IMR-90 (cell line): Measurements from ENCODE around the gene ZNF841. TPM values are rescaled to one million over a fixed set of nuclear protein-coding genes. Genes with fewer than 3 reads are reported as not detected.

Experiments used
- ATAC-seq: fragments of 200-7000 bp; cut with Tn5 transposase; 2 replicates; pipeline ENCODE4 v1.9.1; 2020; ENCODE audit warnings: low read depth, mild to moderate bottlenecking, moderate library complexity
- BruUV-seq: library from RNA; stranded (reverse); fragments of 400-500 nt; replicated peaks from 2 replicates; lab custom pipeline; 2021; lab: Mats Ljungman, UMichigan
- CTCF ChIA-PET: fragments of 300-600 bp; formaldehyde crosslinking; extraction: SDS; loops from one replicate; lab custom pipeline; 2021; ENCODE audit warnings: antibody characterized with exemption; lab: Yijun Ruan, JAX
- POLR2A ChIA-PET: fragments of 300-600 bp; sonication (Branson Sonifier 250); formaldehyde crosslinking; loops from one replicate; lab custom pipeline; 2022; ENCODE audit warnings: antibody characterized with exemption; ENCODE audit not compliant: unreplicated experiment; lab: Charles Lee
- DNase-seq: peaks from one replicate; pipeline ENCODE4 v3.0.0; 2013
- H2AFZ ChIP-seq: replicated peaks from 2 replicates; pipeline ENCODE3; 2013; ENCODE audit warnings: low read length, mild to moderate bottlenecking; ENCODE audit not compliant: poor library complexity
- H2AK5ac ChIP-seq: 2 replicates; pipeline ENCODE4 v1.6.1; 2013; ENCODE audit warnings: low read depth, low read length, inconsistent platforms
- H2AK9ac ChIP-seq: replicated peaks from 2 replicates; pipeline ENCODE3; 2013; ENCODE audit warnings: mild to moderate bottlenecking, low read depth, low read length, moderate library complexity; ENCODE audit not compliant: poor library complexity
- H2BK120ac ChIP-seq: 2 replicates; pipeline ENCODE4 v1.6.1; 2013; ENCODE audit warnings: low read depth, low read length, inconsistent platforms
- H2BK15ac ChIP-seq: 3 replicates; pipeline ENCODE4 v1.6.1; 2013; ENCODE audit warnings: low read depth, low read length, inconsistent platforms
- H2BK20ac ChIP-seq: 2 replicates; pipeline ENCODE4 v1.6.1; 2013; ENCODE audit warnings: low read depth, mild to moderate bottlenecking, inconsistent platforms, low read length, moderate library complexity
- H2BK5ac ChIP-seq: 2 replicates; pipeline ENCODE4 v1.6.1; 2013; ENCODE audit warnings: mild to moderate bottlenecking, low read depth, low read length, inconsistent platforms; ENCODE audit not compliant: poor library complexity, severe bottlenecking
- H3K14ac ChIP-seq: replicated peaks from 2 replicates; pipeline ENCODE4 v1.6.1; 2013; ENCODE audit warnings: low read depth, low read length, inconsistent platforms
- H3K18ac ChIP-seq: 2 replicates; pipeline ENCODE4 v1.6.1; 2013; ENCODE audit warnings: low read depth, low read length, control low read depth
- H3K23ac ChIP-seq: 2 replicates; pipeline ENCODE4 v1.6.1; 2013; ENCODE audit warnings: low read depth, low read length, inconsistent platforms
- H3K27ac ChIP-seq: 2 replicates; pipeline ENCODE4 v1.5.1; 2013; ENCODE audit warnings: mild to moderate bottlenecking, control low read depth, low read length; ENCODE audit not compliant: insufficient read depth
- H3K27me3 ChIP-seq: 2 replicates; pipeline ENCODE4 v1.6.1; 2013; ENCODE audit warnings: low read length; ENCODE audit not compliant: control insufficient read depth, insufficient read depth
- H3K36me3 ChIP-seq: 2 replicates; pipeline ENCODE4 v1.6.1; 2013; ENCODE audit warnings: low read length, mixed read lengths; ENCODE audit not compliant: control insufficient read depth, insufficient read depth
- H3K4ac ChIP-seq: 2 replicates; pipeline ENCODE4 v1.6.1; 2013; ENCODE audit warnings: low read depth, low read length, inconsistent platforms
- H3K4me1 ChIP-seq: 2 replicates; pipeline ENCODE4 v1.6.1; 2013; ENCODE audit warnings: low read length, mixed read lengths; ENCODE audit not compliant: control insufficient read depth, insufficient read depth
- H3K4me2 ChIP-seq: 2 replicates; pipeline ENCODE4 v1.6.1; 2013; ENCODE audit warnings: low read depth, mild to moderate bottlenecking, control low read depth, low read length, moderate library complexity
- H3K4me3 ChIP-seq: 2 replicates; pipeline ENCODE4 v1.5.1; 2013; ENCODE audit warnings: low read depth, mild to moderate bottlenecking, control low read depth, low read length, moderate library complexity; ENCODE audit not compliant: insufficient read depth
- H3K56ac ChIP-seq: 2 replicates; pipeline ENCODE4 v1.6.1; 2013; ENCODE audit warnings: low read length, inconsistent platforms; ENCODE audit not compliant: insufficient read depth; ENCODE audit errors: extremely low read depth
- H3K79me1 ChIP-seq, 2 experiments: 2 replicates each; pipeline ENCODE4 v1.6.1; 2013; ENCODE audit warnings: low read length in 2 of 2, inconsistent platforms in 1 of 2, low read depth in 1 of 2
- H3K9ac ChIP-seq: 2 replicates; pipeline ENCODE4 v1.6.1; 2013; ENCODE audit warnings: low read depth, low read length, control low read depth
- H3K9me1 ChIP-seq: 2 replicates; pipeline ENCODE4 v1.6.1; 2013; ENCODE audit warnings: low read length, inconsistent platforms; ENCODE audit not compliant: insufficient read depth
- H3K9me3 ChIP-seq: 2 replicates; pipeline ENCODE4 v1.6.1; 2013; ENCODE audit warnings: low read length; ENCODE audit not compliant: control insufficient read depth, insufficient read depth
- H4K20me1 ChIP-seq: 2 replicates; pipeline ENCODE4 v1.6.1; 2013; ENCODE audit warnings: low read length, inconsistent platforms; ENCODE audit not compliant: insufficient read depth
- H4K5ac ChIP-seq: 2 replicates; pipeline ENCODE4 v1.6.1; 2013; ENCODE audit warnings: mild to moderate bottlenecking, low read depth, low read length, control low read depth
- H4K8ac ChIP-seq, 2 experiments: 2 replicates each; pipeline ENCODE4 v1.6.1; 2013; ENCODE audit warnings: low read depth in 2 of 2, low read length in 2 of 2, control low read depth in 1 of 2, inconsistent platforms in 1 of 2
- H4K91ac ChIP-seq: 2 replicates; pipeline ENCODE4 v1.6.1; 2013; ENCODE audit warnings: low read depth, low read length, inconsistent platforms; ENCODE audit not compliant: insufficient read depth
- CEBPB ChIP-seq: IDR thresholded peaks from 2 replicates; pipeline ENCODE4 v1.6.1; 2012; ENCODE audit warnings: low read depth, low read length, improper control_type of control experiment
- CHD1 ChIP-seq: IDR thresholded peaks from 2 replicates; pipeline ENCODE4 v1.6.1; 2012; ENCODE audit warnings: low read depth, low read length, improper control_type of control experiment
- CTCF ChIP-seq: conservative IDR thresholded peaks from 2 replicates; pipeline ENCODE4 v1.5.1; 2012; ENCODE audit warnings: mild to moderate bottlenecking, low read depth, low read length, improper control_type of control experiment
- FOS ChIP-seq: fragments of 150-350 bp; IDR thresholded peaks from 2 replicates; pipeline ENCODE4 v1.6.1; 2016; ENCODE audit warnings: low read depth, low read length
- MAFK ChIP-seq: IDR thresholded peaks from 2 replicates; pipeline ENCODE4 v1.6.1; 2012; ENCODE audit warnings: low read depth, low read length, improper control_type of control experiment
- MAZ ChIP-seq: IDR thresholded peaks from 2 replicates; pipeline ENCODE4 v1.6.1; 2012; ENCODE audit warnings: low read depth, mild to moderate bottlenecking, low read length, improper control_type of control experiment, moderate library complexity, borderline replicate concordance
- MXI1 ChIP-seq: IDR thresholded peaks from 2 replicates; pipeline ENCODE4 v1.6.1; 2012; ENCODE audit warnings: low read depth, mild to moderate bottlenecking, low read length, moderate library complexity, borderline replicate concordance
- NFE2L2 ChIP-seq: fragments of 150-350 bp; IDR thresholded peaks from 2 replicates; pipeline ENCODE4 v1.6.1; 2016; ENCODE audit warnings: low read depth, mild to moderate bottlenecking, low read length
- RAD21 ChIP-seq: IDR thresholded peaks from 2 replicates; pipeline ENCODE4 v1.6.1; 2012; ENCODE audit warnings: low read length, improper control_type of control experiment
- RCOR1 ChIP-seq: IDR thresholded peaks from 2 replicates; pipeline ENCODE4 v1.6.1; 2012; ENCODE audit warnings: mild to moderate bottlenecking, low read length, improper control_type of control experiment; ENCODE audit not compliant: insufficient replicate concordance
- RFX5 ChIP-seq: IDR thresholded peaks from 2 replicates; pipeline ENCODE4 v1.8.0; 2012; ENCODE audit warnings: low read depth, mild to moderate bottlenecking, low read length, moderate library complexity
- USF2 ChIP-seq: fragments of 150-350 bp; IDR thresholded peaks from 2 replicates; pipeline ENCODE4 v1.6.1; 2017; ENCODE audit warnings: mild to moderate bottlenecking, antibody characterized with exemption, low read length, low read depth
- WGBS, 2 experiments: methylation state at CpG; one replicate each; pipeline versions ENCODE4 v1.1.5 to v1.1.7; 2013; ENCODE audit warnings: missing lambda C conversion rate in 2 of 2; ENCODE audit not compliant: insufficient read length in 1 of 2; ENCODE audit errors: extremely low coverage in 2 of 2; 5-methylcytosine and 5-hydroxymethylcytosine counted together
- dilution Hi-C: fragments of 300-500 bp; cut with HindIII; formaldehyde crosslinking; loops from one replicate; pipeline ENCODE4 v1.14.3; 2018; ENCODE audit warnings: low sequenced_read_pairs; ENCODE audit not compliant: unreplicated experiment
- in situ Hi-C: fragments of 300-500 bp; cut with MboI; formaldehyde crosslinking; loops from 3 replicates; pipeline ENCODE4 v1.14.3; 2019; ENCODE audit warnings: low sequenced_read_pairs, inconsistent platforms, mixed read lengths
- intact Hi-C: fragments of 100-400 bp; cut with micrococcal nuclease; formaldehyde crosslinking; loops from 2 replicates; pipeline ENCODE4 v1.10.0; 2022
- polyA plus RNA-seq, 3 experiments: library from polyadenylated mRNA; depleted of rRNA; stranded (reverse); fragments of >200 nt; gene quantifications; 2 replicates each; pipeline ENCODE4 v1.2.3, GENCODE V29; 2012; ENCODE audit warnings: low replicate concordance in 1 of 3
- total RNA-seq: library from RNA; depleted of rRNA; stranded (reverse); fragments of >200 nt; gene quantifications from 2 replicates; pipeline ENCODE4 v1.2.3, GENCODE V29; 2012

ZNF841 gene
- total and polyA plus RNA-seq, 2 of the 4 experiments (the other 2 are of a cell fraction): 8.5 to 28.9 TPM

GRCh38 chr19:52110780-52111179, 15.2 kb upstream of the ZNF841 start:
- Histone ChIP-seq H2BK120ac (no peak overlapping the region), H4K91ac (no peak overlapping the region), H2BK20ac (no peak overlapping the region), H3K18ac (no peak overlapping the region), H3K4me3 (no peak overlapping the region), H4K5ac (no peak overlapping the region), H3K27ac (no peak overlapping the region), H4K8ac (no peak overlapping the region), H2AFZ (no peak overlapping the region), H3K4me2 (no peak overlapping the region), H3K4ac (no peak overlapping the region), H4K20me1 (no peaks in the 10 kb centered on the region), H3K9ac (no peak overlapping the region), H2BK15ac (no peak overlapping the region), H3K36me3 (peaks cover 10% of the 10 kb centered on the region), H2AK5ac (no peak overlapping the region), H3K9me3 (peaks cover 72% of the 10 kb centered on the region), H3K14ac (no peak overlapping the region), H3K9me1 (no peaks in the 10 kb centered on the region), H3K4me1 (no peaks in the 10 kb centered on the region), H3K79me1 (no peaks in the 10 kb centered on the region), H3K56ac (no peak overlapping the region), H2BK5ac (no peak overlapping the region), H2AK9ac (no peak overlapping the region), H3K23ac (no peak overlapping the region), H3K27me3 (no peaks in the 10 kb centered on the region)
- in situ Hi-C loops: no loop called here
- BruUV-seq: no TSS peak
- ATAC-seq (no peak), DNase-seq (no peak)
- POLR2A ChIA-PET: no interaction called here
- intact Hi-C loops: no loop called here
- no peak for TF ChIP-seq NFE2L2
- TF ChIP-seq MAZ: no peak
- no peak for TF ChIP-seq RAD21
- no peak for TF ChIP-seq FOS
- no peak for TF ChIP-seq CHD1
- no peak for TF ChIP-seq MXI1
- no peak for TF ChIP-seq RFX5
- TF ChIP-seq USF2: no peak
- no peak for TF ChIP-seq MAFK
- TF ChIP-seq RCOR1: no peak
- no peak for TF ChIP-seq CEBPB
- TF ChIP-seq CTCF: no peak
- dilution Hi-C loops: no loop called here
- CTCF ChIA-PET: no interaction called here
- 100% methylated on average over 2 of the region's 6 CpGs; no CpG with 5 or more reads in 1 of the 2 experiments for WGBS, 2 experiments
